ENCODE results near the gene NPY. TPM values are rescaled to one million over a fixed set of nuclear protein-coding genes. Genes with fewer than 3 reads are reported as not detected.

Gene NPY
- total RNA-seq, 1 experiment from 2014 or later = not detected

- Histone ChIP-seq H2AFZ (ENCODE audit: low read depth, low read length, poor library complexity, severe bottlenecking) (no peak overlapping the region), H4K20me1 (ENCODE audit: insufficient read depth) (no peaks in the 10 kb centered on the region), H3K4me2 (ENCODE audit: low read length) (no peak overlapping the region), H3K9me2 (ENCODE audit: insufficient read depth) (no peaks in the 10 kb centered on the region), H3K36me3 (ENCODE audit: control insufficient read depth in 1 of 2, insufficient read depth in 2 of 2, low read length in 2 of 2) (no peaks in the 10 kb centered on the region), H3K4me1 (ENCODE audit: control insufficient read depth in 1 of 2, insufficient read depth in 2 of 2, low read length in 2 of 2) (no peaks in the 10 kb centered on the region), H3K27ac (ENCODE audit: low read depth, low read length) (no peak overlapping the region), H3K27me3 (ENCODE audit: insufficient read depth, low read length) (no peaks in the 10 kb centered on the region), H3K79me2 (ENCODE audit: insufficient read depth, low read length) (no peaks in the 10 kb centered on the region), H3K9ac (ENCODE audit: low read length) (no peak overlapping the region), H3K9me3 (ENCODE audit: control insufficient read depth in 1 of 2, insufficient read depth in 1 of 2, low read depth in 1 of 2, low read length in 2 of 2) (no peaks in the 10 kb centered on the region), H3K4me3 (replicated peaks in 1 of 2; ENCODE audit: low read depth in 1 of 2, low read length in 2 of 2) (no peak overlapping the region)
- TF ChIP-seq EGR1 (IDR thresholded peaks at IDR 0.05; ENCODE audit: low read depth) (no peak), FOSL1 (IDR thresholded peaks at IDR 0.05; ENCODE audit: low read depth) (no peak), ZNF274 (IDR thresholded peaks at IDR 0.05; ENCODE audit: low read depth, low read length) (no peak), RAD21 (IDR thresholded peaks at IDR 0.05; ENCODE audit: low read depth) (no peak), ATF3 (IDR thresholded peaks at IDR 0.05) (no peak), CBX3 (IDR thresholded peaks at IDR 0.05; ENCODE audit: low read depth) (no peak), POLR2AphosphoS5 (IDR thresholded peaks at IDR 0.05; ENCODE audit: low read depth, low read length) (no peak), SRF (IDR thresholded peaks at IDR 0.05; ENCODE audit: low read depth) (no peak), REST (IDR thresholded peaks at IDR 0.05; ENCODE audit: low read depth) (no peak), ELF1 (IDR thresholded peaks at IDR 0.05; ENCODE audit: borderline replicate concordance, low read depth) (no peak), SP1 (IDR thresholded peaks at IDR 0.05; ENCODE audit: low read depth) (no peak), TCF7L2 (IDR thresholded peaks at IDR 0.05; ENCODE audit: borderline replicate concordance, extremely low read depth, insufficient read depth, insufficient read length) (no peak), YY1 (IDR thresholded peaks at IDR 0.05; ENCODE audit: extremely low read depth, insufficient replicate concordance, low read depth, low read length) (no peak), CEBPB (IDR thresholded peaks at IDR 0.05; ENCODE audit: low read depth) (no peak), MAX (IDR thresholded peaks at IDR 0.05) (no peak)
- ChIA-PET POLR2A (no interaction called here), RAD21 (ENCODE audit: low non-redundant PET in 1 of 2, low total read pairs in 2 of 2, uncharacterized antibody in 2 of 2, unreplicated experiment in 2 of 2) (no interaction called here), CTCF (no interaction called here)
- no peak for DNase-seq (ENCODE audit: low read depth, low spot score)
- no TSS peak for BruUV-seq (replicated peaks)
- intact Hi-C loops (cut with micrococcal nuclease) = no loop called here
- no peak for ATAC-seq
Measured at GRCh38 chr7:24279512-24279911, 4.5 kb upstream of the NPY start.
